SK-N-SH treated with all-trans-retinoic acid at 6 μM for 48 hours (cell line): ENCODE measurements around the gene IL24.
"Not testable (repeated sequence)": the region's sequence is repeated elsewhere in the genome, so short reads cannot be mapped to it uniquely, and the experiment has no call there.

ENCODE experiments used
- ATAC-seq: fragments of 200-7000 bp; cut with Tn5 transposase; 3 replicates; pipeline ENCODE4 v1.9.1; 2020; ENCODE audit warnings: mild to moderate bottlenecking, moderate library complexity
- BACH2 ChIP-seq: fragments of 250-450 bp; sonication (Bioruptor Pico); IDR thresholded peaks from 2 replicates; pipeline ENCODE4 v1.9.0; 2021; ENCODE audit warnings: mild to moderate bottlenecking, borderline replicate concordance
- CSRNP3 ChIP-seq: fragments of 250-450 bp; sonication (Bioruptor Pico); IDR thresholded peaks from 2 replicates; pipeline ENCODE4 v1.5.1; 2021; ENCODE audit warnings: mild to moderate bottlenecking, moderate library complexity
- ESRRG ChIP-seq: fragments of 250-450 bp; sonication (Bioruptor Pico); IDR thresholded peaks from 2 replicates; pipeline ENCODE4 v1.6.1; 2021; ENCODE audit warnings: mild to moderate bottlenecking
- ISL1 ChIP-seq: fragments of 250-450 bp; sonication (Bioruptor Pico); IDR thresholded peaks from 2 replicates; pipeline ENCODE4 v2.1.2; 2022; ENCODE audit warnings: mild to moderate bottlenecking, moderate library complexity
- OSR1 ChIP-seq: fragments of 250-450 bp; sonication (Bioruptor Pico); IDR thresholded peaks from 2 replicates; pipeline ENCODE4 v1.8.0; 2022; ENCODE audit warnings: moderate library complexity, mild to moderate bottlenecking, inconsistent platforms
- POU6F1 ChIP-seq: fragments of 250-450 bp; sonication (Bioruptor Pico); IDR thresholded peaks from 2 replicates; pipeline ENCODE4 v1.8.0; 2021; ENCODE audit warnings: low read depth, mild to moderate bottlenecking, moderate library complexity, borderline replicate concordance
- PPARA ChIP-seq: fragments of 250-450 bp; sonication (Bioruptor Pico); IDR thresholded peaks from 2 replicates; pipeline ENCODE4 v1.5.0; 2020; ENCODE audit warnings: mild to moderate bottlenecking, borderline replicate concordance
- RARB ChIP-seq: fragments of 250-450 bp; sonication (Bioruptor Pico); IDR thresholded peaks from 2 replicates; pipeline ENCODE4 v1.8.0; 2021; ENCODE audit warnings: mild to moderate bottlenecking, moderate library complexity
- SNAI2 ChIP-seq: fragments of 250-450 bp; sonication (Bioruptor Pico); IDR thresholded peaks from 2 replicates; pipeline ENCODE4 v1.5.0; 2020; ENCODE audit warnings: mild to moderate bottlenecking, moderate library complexity
- TCF4 ChIP-seq: fragments of 250-450 bp; sonication (Bioruptor Pico); IDR thresholded peaks from 2 replicates; pipeline ENCODE4 v1.8.0; 2021; ENCODE audit warnings: mild to moderate bottlenecking, moderate library complexity, borderline replicate concordance
- ZC3H10 ChIP-seq: fragments of 250-450 bp; sonication (Bioruptor Pico); IDR thresholded peaks from 2 replicates; pipeline ENCODE4 v1.5.1; 2021; ENCODE audit warnings: mild to moderate bottlenecking, moderate library complexity
- ZFP30 ChIP-seq: fragments of 450-650 bp; formaldehyde crosslinking; IDR thresholded peaks from 2 replicates; pipeline ENCODE4 v1.5.0; 2022; ENCODE audit warnings: mild to moderate bottlenecking, moderate library complexity
- ZNF565 ChIP-seq: fragments of 450-650 bp; formaldehyde crosslinking; conservative IDR thresholded peaks from 2 replicates; pipeline ENCODE4 v1.5.0; 2020; ENCODE audit warnings: low read depth, mild to moderate bottlenecking, moderate library complexity
- ZNF8 ChIP-seq: fragments of 450-650 bp; formaldehyde crosslinking; IDR thresholded peaks from 2 replicates; pipeline ENCODE4 v1.5.0; 2020; ENCODE audit warnings: mild to moderate bottlenecking, moderate library complexity
- TF ChIP-seq, protein P1 (sequence below): fragments of 250-450 bp; sonication (Bioruptor Pico); IDR thresholded peaks from 2 replicates; pipeline ENCODE4 v1.8.0; 2020; ENCODE audit warnings: mild to moderate bottlenecking, moderate library complexity, borderline replicate concordance
- TF ChIP-seq, protein P2 (sequence below): fragments of 250-450 bp; sonication (Bioruptor Pico); IDR thresholded peaks from 2 replicates; pipeline ENCODE4 v1.5.0; 2020; ENCODE audit warnings: mild to moderate bottlenecking, moderate library complexity

The IL24 gene

DNA sequence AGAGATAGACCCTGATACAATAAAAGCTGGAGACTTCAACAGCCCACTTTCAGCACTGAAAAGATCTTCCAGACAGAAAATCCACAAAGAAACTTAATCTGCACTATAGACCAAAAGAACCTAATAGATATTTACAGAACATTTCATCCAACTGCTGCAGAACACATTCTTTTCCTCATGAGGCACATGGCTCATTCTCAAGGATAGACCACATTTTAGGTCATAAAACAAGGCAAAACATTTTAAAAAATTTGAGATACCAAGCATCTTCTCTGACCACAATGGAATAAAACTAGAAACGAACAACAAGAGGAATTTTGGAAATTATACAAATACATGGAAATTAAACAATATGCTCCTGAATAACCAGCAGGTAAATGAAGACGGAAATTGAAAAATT lies 46.8 kb upstream of the IL24 start (continued):
- TF ChIP-seq TCF4 (CRISPR knock-in tag) (no peak), SNAI2 (CRISPR knock-in tag) (no peak), ISL1 (CRISPR knock-in tag) (no peak)

DNA sequence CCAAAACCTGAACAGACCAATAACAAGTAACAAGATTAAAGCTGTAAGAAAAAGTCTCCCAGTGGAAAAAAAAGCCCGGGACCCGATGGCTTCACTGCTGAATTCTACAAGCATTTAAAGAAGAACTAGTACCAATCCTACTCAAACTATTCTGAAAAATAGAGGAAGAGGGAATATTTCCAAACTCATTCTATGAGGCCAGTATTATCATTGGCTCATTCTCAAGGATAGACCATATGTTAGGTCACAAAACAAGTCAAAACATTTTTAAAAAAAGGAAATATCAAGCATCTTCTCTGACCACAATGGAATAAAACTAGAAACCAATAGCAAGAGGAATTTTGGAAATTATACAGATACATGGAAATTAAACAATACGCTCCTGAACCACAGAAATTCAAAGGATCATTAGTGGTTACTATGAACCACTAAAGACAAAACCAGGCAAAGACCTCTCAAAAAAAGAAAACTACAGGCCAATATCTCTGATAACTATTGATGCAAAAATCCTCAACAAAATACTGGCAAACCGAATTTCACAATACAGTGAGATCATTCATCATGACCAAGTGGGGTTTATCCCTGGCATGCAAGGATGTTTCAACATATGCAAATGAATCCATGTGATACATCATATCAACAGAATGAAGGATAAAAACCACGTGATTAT lies 45.8 kb upstream of the IL24 start:
- no peak for TF ChIP-seq PPARA (CRISPR knock-in tag)
- TF ChIP-seq, protein P1, sequence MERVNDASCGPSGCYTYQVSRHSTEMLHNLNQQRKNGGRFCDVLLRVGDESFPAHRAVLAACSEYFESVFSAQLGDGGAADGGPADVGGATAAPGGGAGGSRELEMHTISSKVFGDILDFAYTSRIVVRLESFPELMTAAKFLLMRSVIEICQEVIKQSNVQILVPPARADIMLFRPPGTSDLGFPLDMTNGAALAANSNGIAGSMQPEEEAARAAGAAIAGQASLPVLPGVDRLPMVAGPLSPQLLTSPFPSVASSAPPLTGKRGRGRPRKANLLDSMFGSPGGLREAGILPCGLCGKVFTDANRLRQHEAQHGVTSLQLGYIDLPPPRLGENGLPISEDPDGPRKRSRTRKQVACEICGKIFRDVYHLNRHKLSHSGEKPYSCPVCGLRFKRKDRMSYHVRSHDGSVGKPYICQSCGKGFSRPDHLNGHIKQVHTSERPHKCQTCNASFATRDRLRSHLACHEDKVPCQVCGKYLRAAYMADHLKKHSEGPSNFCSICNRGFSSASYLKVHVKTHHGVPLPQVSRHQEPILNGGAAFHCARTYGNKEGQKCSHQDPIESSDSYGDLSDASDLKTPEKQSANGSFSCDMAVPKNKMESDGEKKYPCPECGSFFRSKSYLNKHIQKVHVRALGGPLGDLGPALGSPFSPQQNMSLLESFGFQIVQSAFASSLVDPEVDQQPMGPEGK (CRISPR knock-in tag): no peak
- no peak for TF ChIP-seq TCF4 (CRISPR knock-in tag)
- TF ChIP-seq RARB (CRISPR knock-in tag): no peak
- TF ChIP-seq OSR1 (CRISPR knock-in tag): no peak
- no peak for TF ChIP-seq ISL1 (CRISPR knock-in tag)
- TF ChIP-seq ZFP30 (CRISPR knock-in tag): no peak
- TF ChIP-seq ZNF565: no peak
- no peak for ATAC-seq

DNA sequence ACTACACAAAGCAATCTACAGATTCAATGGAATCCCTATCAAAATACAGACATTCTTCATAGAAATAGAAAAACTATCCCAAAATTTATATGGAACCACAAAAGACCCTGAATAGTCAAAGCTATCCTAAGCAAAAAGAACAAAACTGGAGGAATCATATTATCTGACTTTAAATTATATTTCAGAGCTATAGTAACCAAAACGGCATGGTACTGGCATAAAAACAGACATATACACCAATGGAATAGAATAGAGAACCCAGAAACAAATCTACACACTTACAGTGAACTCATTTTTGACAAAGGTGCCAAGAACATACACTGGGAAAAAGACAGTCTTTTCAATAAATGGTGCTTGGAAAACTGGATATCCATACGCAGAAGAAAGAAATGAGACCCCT lies 44.6 kb upstream of the IL24 start:
- not testable (repeated sequence) for ATAC-seq

DNA sequence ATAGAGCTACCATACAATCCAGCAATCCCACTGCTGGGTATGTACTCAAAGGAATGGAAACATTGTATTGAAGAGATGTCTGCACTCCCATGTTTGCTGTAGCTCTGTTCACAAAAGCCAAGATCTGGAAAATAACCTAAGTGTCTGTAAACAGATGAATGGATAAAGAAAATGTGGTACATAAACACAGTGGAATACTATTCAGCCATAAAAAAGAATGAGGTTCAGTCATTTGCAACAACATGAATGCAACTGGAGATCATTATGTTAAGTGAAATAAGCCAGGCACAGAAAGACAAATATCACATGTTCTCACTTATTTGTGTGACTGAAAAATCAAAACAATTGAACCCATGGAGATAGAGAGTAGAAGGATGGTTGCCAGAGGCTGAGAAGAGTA lies 43.5 kb upstream of the IL24 start:
- not testable (repeated sequence) for ATAC-seq

DNA sequence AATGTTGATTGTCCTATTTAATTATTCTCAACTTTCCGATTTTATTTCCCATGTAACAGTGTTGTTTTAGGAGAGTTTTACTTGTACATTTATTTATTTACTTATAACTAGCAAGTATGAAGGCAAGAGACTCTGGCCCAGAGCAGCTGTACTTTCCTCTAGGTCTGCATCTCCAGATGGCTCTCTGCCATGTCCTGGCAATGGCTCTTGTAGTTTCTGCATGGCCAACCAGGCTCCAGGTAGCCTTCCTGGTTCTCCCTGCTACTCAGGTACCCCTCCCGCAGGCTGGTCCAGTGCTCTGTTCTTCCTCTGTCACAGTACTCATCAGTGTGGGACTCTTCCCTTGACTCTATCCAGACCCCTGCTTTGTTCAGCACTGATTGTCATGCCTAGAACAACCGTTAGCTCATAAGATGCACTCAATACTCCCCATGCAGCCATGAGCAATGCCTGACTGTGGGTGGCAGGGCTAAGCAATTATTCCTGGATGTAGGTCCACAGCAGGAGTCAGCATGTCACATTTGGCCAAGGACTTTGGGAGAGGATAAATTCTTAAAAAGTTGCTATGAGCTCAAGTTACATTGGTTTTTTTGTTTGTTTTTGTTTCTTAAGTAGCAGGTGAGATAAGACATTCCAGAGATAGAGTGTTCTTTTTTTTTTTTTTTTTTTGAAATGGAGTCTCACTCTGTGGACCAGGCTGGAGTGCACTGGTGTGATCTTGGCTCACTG lies 42.7 kb upstream of the IL24 start:
- ATAC-seq: no peak
- TF ChIP-seq ZC3H10 (CRISPR knock-in tag) (no peak), POU6F1 (no peak), BACH2 (CRISPR knock-in tag) (no peak), ZNF8 (CRISPR knock-in tag) (no peak), CSRNP3 (no peak), ISL1 (CRISPR knock-in tag) (no peak), ESRRG (CRISPR knock-in tag) (no peak), ZNF565 (no peak)
- TF ChIP-seq, protein P1 (CRISPR knock-in tag): no peak
- TF ChIP-seq, protein P2, sequence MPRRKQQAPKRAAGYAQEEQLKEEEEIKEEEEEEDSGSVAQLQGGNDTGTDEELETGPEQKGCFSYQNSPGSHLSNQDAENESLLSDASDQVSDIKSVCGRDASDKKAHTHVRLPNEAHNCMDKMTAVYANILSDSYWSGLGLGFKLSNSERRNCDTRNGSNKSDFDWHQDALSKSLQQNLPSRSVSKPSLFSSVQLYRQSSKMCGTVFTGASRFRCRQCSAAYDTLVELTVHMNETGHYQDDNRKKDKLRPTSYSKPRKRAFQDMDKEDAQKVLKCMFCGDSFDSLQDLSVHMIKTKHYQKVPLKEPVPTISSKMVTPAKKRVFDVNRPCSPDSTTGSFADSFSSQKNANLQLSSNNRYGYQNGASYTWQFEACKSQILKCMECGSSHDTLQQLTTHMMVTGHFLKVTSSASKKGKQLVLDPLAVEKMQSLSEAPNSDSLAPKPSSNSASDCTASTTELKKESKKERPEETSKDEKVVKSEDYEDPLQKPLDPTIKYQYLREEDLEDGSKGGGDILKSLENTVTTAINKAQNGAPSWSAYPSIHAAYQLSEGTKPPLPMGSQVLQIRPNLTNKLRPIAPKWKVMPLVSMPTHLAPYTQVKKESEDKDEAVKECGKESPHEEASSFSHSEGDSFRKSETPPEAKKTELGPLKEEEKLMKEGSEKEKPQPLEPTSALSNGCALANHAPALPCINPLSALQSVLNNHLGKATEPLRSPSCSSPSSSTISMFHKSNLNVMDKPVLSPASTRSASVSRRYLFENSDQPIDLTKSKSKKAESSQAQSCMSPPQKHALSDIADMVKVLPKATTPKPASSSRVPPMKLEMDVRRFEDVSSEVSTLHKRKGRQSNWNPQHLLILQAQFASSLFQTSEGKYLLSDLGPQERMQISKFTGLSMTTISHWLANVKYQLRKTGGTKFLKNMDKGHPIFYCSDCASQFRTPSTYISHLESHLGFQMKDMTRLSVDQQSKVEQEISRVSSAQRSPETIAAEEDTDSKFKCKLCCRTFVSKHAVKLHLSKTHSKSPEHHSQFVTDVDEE: no peak
